Hepatocyte (in vitro differentiated cells): Measurements from ENCODE around the gene CATSPER3. TPM values are rescaled to one million over a fixed set of nuclear protein-coding genes. Genes with fewer than 3 reads are reported as not detected.

Source experiments
- DNase-seq: peaks from one replicate; pipeline ENCODE4 v3.0.0-alpha.2; 2016; ENCODE audit warnings: low spot score
- H2AFZ ChIP-seq: fragments of 200-600 bp; sonication (generic); 2 replicates; pipeline ENCODE4 v1.6.0; 2016; ENCODE audit warnings: antibody characterized with exemption, mild to moderate bottlenecking
- H3K27ac ChIP-seq: fragments of 200-600 bp; sonication (generic); 2 replicates; pipeline ENCODE4 v1.5.1; 2016; ENCODE audit warnings: mild to moderate bottlenecking
- H3K27me3 ChIP-seq: fragments of 200-600 bp; sonication (generic); 2 replicates; pipeline ENCODE4 v1.6.1; 2016
- H3K36me3 ChIP-seq: fragments of 200-600 bp; sonication (generic); replicated peaks from 2 replicates; pipeline ENCODE4 v1.5.1; 2016; ENCODE audit warnings: low read depth; ENCODE audit not compliant: insufficient read depth
- H3K4me1 ChIP-seq: fragments of 200-600 bp; sonication (generic); 2 replicates; pipeline ENCODE4 v1.5.1; 2016; ENCODE audit warnings: mild to moderate bottlenecking, moderate library complexity; ENCODE audit not compliant: insufficient read depth
- H3K4me2 ChIP-seq: fragments of 200-600 bp; sonication (generic); 2 replicates; pipeline ENCODE4 v1.6.0; 2016
- H3K4me3 ChIP-seq: fragments of 200-600 bp; sonication (generic); 2 replicates; pipeline ENCODE4 v1.5.1; 2016; ENCODE audit warnings: mild to moderate bottlenecking
- H3K79me2 ChIP-seq: fragments of 200-600 bp; sonication (generic); 2 replicates; pipeline ENCODE4 v1.6.0; 2017; ENCODE audit warnings: mild to moderate bottlenecking
- H3K9me2 ChIP-seq: fragments of 200-600 bp; sonication (generic); replicated peaks from 2 replicates; pipeline ENCODE4 v1.6.0; 2017; ENCODE audit warnings: mild to moderate bottlenecking; ENCODE audit not compliant: insufficient read depth
- H3K9me3 ChIP-seq: fragments of 200-600 bp; sonication (generic); 2 replicates; pipeline ENCODE4 v1.5.1; 2016; ENCODE audit warnings: low read depth, mild to moderate bottlenecking
- H4K20me1 ChIP-seq: fragments of 200-600 bp; sonication (generic); 2 replicates; pipeline ENCODE4 v1.6.0; 2016; ENCODE audit warnings: mild to moderate bottlenecking; ENCODE audit not compliant: insufficient read depth, poor library complexity, severe bottlenecking
- CTCF ChIP-seq: fragments of 200-600 bp; sonication (generic); IDR thresholded peaks from 2 replicates; pipeline ENCODE4 v1.5.1; 2016; ENCODE audit warnings: antibody characterized with exemption, mild to moderate bottlenecking; ENCODE audit not compliant: poor library complexity
- EZH2 ChIP-seq: fragments of 200-600 bp; sonication (generic); IDR thresholded peaks from 2 replicates; pipeline ENCODE4 v1.6.1; 2016; ENCODE audit warnings: antibody characterized with exemption, mild to moderate bottlenecking, borderline replicate concordance
- EZH2phosphoT487 ChIP-seq: fragments of 200-600 bp; sonication (generic); IDR thresholded peaks from one replicate; pipeline ENCODE4 v1.6.1; 2018; ENCODE audit warnings: antibody characterized with exemption, mild to moderate bottlenecking, low read depth, moderate library complexity; ENCODE audit not compliant: unreplicated experiment, severe bottlenecking
- WGBS: methylation state at CpG from one replicate; pipeline ENCODE4 v1.1.6; 2016; ENCODE audit warnings: low lambda C conversion rate; ENCODE audit errors: missing lambda C conversion rate; 5-methylcytosine and 5-hydroxymethylcytosine counted together
- polyA plus RNA-seq: library from polyadenylated mRNA; unstranded; fragments of >200 nt; fragmentation: Nextera tagmentation; extraction: Ambion mirVana; gene quantifications from 2 replicates; pipeline ENCODE4 v1.2.1, GENCODE V29; 2016
- total RNA-seq: library from RNA; depleted of rRNA; stranded (reverse); fragments of >200 nt; gene quantifications from 2 replicates; pipeline ENCODE4 v1.2.3, GENCODE V29; 2014

Gene CATSPER3
- total and polyA plus RNA-seq, 2 experiments from 2014 or later, result 0.59 TPM; not detected in 1

GRCh38 chr5:135010502-135011354, 43.0 kb downstream of the CATSPER3 start:
- peak; percentile 24 for TF ChIP-seq CTCF
- TF ChIP-seq EZH2phosphoT487, result no peak
- TF ChIP-seq EZH2, result no peak
- DNase-seq, result no peak
- Histone ChIP-seq H3K27ac (no peak overlapping the region), H3K9me3 (no peaks in the 10 kb centered on the region), H2AFZ (no peak overlapping the region), H4K20me1 (no peaks in the 10 kb centered on the region), H3K9me2 (no peaks in the 10 kb centered on the region), H3K36me3 (no peaks in the 10 kb centered on the region), H3K4me3 (no peak overlapping the region), H3K79me2 (no peaks in the 10 kb centered on the region), H3K27me3 (no peaks in the 10 kb centered on the region), H3K4me1 (no peaks in the 10 kb centered on the region), H3K4me2 (no peak overlapping the region)
- WGBS, result 95% methylated on average over 3 of the region's 3 CpGs

- Histone ChIP-seq H3K4me2 (no peak overlapping the region), H3K9me2 (no peaks in the 10 kb centered on the region), H3K36me3 (no peaks in the 10 kb centered on the region), H4K20me1 (no peaks in the 10 kb centered on the region), H3K79me2 (no peaks in the 10 kb centered on the region), H3K4me3 (no peak overlapping the region), H2AFZ (no peak overlapping the region), H3K9me3 (no peaks in the 10 kb centered on the region), H3K27ac (no peak overlapping the region), H3K27me3 (no peaks in the 10 kb centered on the region), H3K4me1 (no peaks in the 10 kb centered on the region)
- WGBS, result 80% methylated on average over 4 of the region's 4 CpGs
- TF ChIP-seq CTCF (no peak), EZH2 (no peak), EZH2phosphoT487 (no peak)
- DNase-seq, result no peak
These were observed 43.8 kb downstream of the CATSPER3 start for GRCh38 chr5:135011355-135012032.

- H3K9me2 ChIP-seq, result no peaks in the 10 kb centered on the region
- no peaks in the 10 kb centered on the region for H3K79me2 ChIP-seq
- WGBS, result 97% methylated on average over 2 of the region's 2 CpGs
- no peak for TF ChIP-seq EZH2phosphoT487
- no peak for TF ChIP-seq CTCF
- no peak for TF ChIP-seq EZH2
- no peak overlapping the region for H3K4me2 ChIP-seq
- H4K20me1 ChIP-seq, result no peaks in the 10 kb centered on the region
- H3K4me1 ChIP-seq, result no peaks in the 10 kb centered on the region
- H3K36me3 ChIP-seq, result no peaks in the 10 kb centered on the region
- no peak overlapping the region for H3K4me3 ChIP-seq
- H3K27ac ChIP-seq, result no peak overlapping the region
- no peak for DNase-seq
- no peaks in the 10 kb centered on the region for H3K9me3 ChIP-seq
- H3K27me3 ChIP-seq, result no peaks in the 10 kb centered on the region
- no peak overlapping the region for H2AFZ ChIP-seq
These were observed 44.4 kb downstream of the CATSPER3 start for GRCh38 chr5:135012033-135012588.
